G401 (cell line): ENCODE measurements around the gene NAB1. TPM values are rescaled to one million over a fixed set of nuclear protein-coding genes. Genes with fewer than 3 reads are reported as not detected.
A peak's percentile ranks its signal among the peaks of the same experiment; 100 is the strongest.

ENCODE experiments used
- DNase-seq: peaks from one replicate; pipeline ENCODE4 v3.0.0-alpha.2; 2015; ENCODE audit warnings: low spot score
- in situ Hi-C: cut with HindIII; loops from 2 replicates; pipeline ENCODE4 v1.10.0; 2016; ENCODE audit warnings: low sequenced_read_pairs, mixed read lengths
- total RNA-seq: library from RNA; depleted of rRNA; stranded (reverse); fragments of >200 nt; shearing (Covaris generic); gene quantifications from 2 replicates; pipeline ENCODE4 v1.2.3, GENCODE V29; 2014

The NAB1 gene
- total RNA-seq, 1 experiment from 2014 or later: 2.1 TPM

GRCh38 chr2:190663839-190664238, 15.0 kb downstream of the NAB1 start:
- in situ Hi-C loops: no loop called here
- no peak for DNase-seq

GRCh38 chr2:190664240-190664639, 15.4 kb downstream of the NAB1 start:
- DNase-seq: no peak
- in situ Hi-C loops: no loop called here

- DNase-seq: no peak
- in situ Hi-C loops: no loop called here
These were observed 18.0 kb downstream of the NAB1 start for GRCh38 chr2:190666895-190667294.

GRCh38 chr2:190668892-190669291, 20.0 kb downstream of the NAB1 start:
- no peak for DNase-seq
- in situ Hi-C loops: no loop called here

- DNase-seq: peak; percentile 69
- in situ Hi-C loops: no loop called here
These were observed 21.5 kb downstream of the NAB1 start for GRCh38 chr2:190670182-190670946.

- in situ Hi-C loops: no loop called here
- DNase-seq: no peak
These were observed 26.2 kb downstream of the NAB1 start for GRCh38 chr2:190674966-190675650.

GRCh38 chr2:190677255-190677654, 28.4 kb downstream of the NAB1 start:
- no peak for DNase-seq
- in situ Hi-C loops: no loop called here

- DNase-seq: peak; percentile 76
- in situ Hi-C loops: no loop called here
These were observed 29.7 kb downstream of the NAB1 start for GRCh38 chr2:190678444-190679162.

- no peak for DNase-seq
- in situ Hi-C loops: no loop called here
These were observed 30.5 kb downstream of the NAB1 start for GRCh38 chr2:190679391-190679790.

- in situ Hi-C loops: no loop called here
- peak; percentile 27 for DNase-seq
These were observed 31.1 kb downstream of the NAB1 start for GRCh38 chr2:190679813-190680591.

GRCh38 chr2:190682168-190682567, 33.3 kb downstream of the NAB1 start:
- in situ Hi-C loops: no loop called here
- DNase-seq: no peak

GRCh38 chr2:190683802-190684201, 34.9 kb downstream of the NAB1 start:
- in situ Hi-C loops: no loop called here
- no peak for DNase-seq

GRCh38 chr2:190684931-190685330, 36.0 kb downstream of the NAB1 start:
- in situ Hi-C loops: no loop called here

GRCh38 chr2:190685333-190685732, 36.5 kb downstream of the NAB1 start:
- peak; percentile 90 for DNase-seq
- in situ Hi-C loops: no loop called here

More at GRCh38 chr2:190684931-190685330, 36.0 kb downstream of the NAB1 start:
- DNase-seq: peak; percentile 68

- DNase-seq: no peak
- in situ Hi-C loops: no loop called here
These were observed 44.8 kb downstream of the NAB1 start for GRCh38 chr2:190693533-190694232.

- DNase-seq: no peak
- in situ Hi-C loops: no loop called here
These were observed 45.6 kb downstream of the NAB1 start for GRCh38 chr2:190694479-190694878.

- no peak for DNase-seq
- in situ Hi-C loops: no loop called here
These were observed 46.9 kb downstream of the NAB1 start for GRCh38 chr2:190695739-190696138.

GRCh38 chr2:190696792-190697398, 48.0 kb downstream of the NAB1 start:
- no peak for DNase-seq
- in situ Hi-C loops: no loop called here
